Omental fat pad (tissue), 4 donors: ENCODE measurements around the gene CRELD1. TPM values are rescaled to one million over a fixed set of nuclear protein-coding genes. Genes with fewer than 3 reads are reported as not detected.
"Not testable (repeated sequence)": the region's sequence is repeated elsewhere in the genome, so short reads cannot be mapped to it uniquely, and the experiment has no call there.

Experiments used
- ATAC-seq: fragments of 150-250 bp; one replicate; pipeline ENCODE4 v1.9.1; 2016; ENCODE audit warnings: mild to moderate bottlenecking, moderate library complexity; ENCODE audit not compliant: low FRiP score
- DNase-seq: peaks from one replicate; pipeline ENCODE4 v3.0.0-alpha.2; 2019; ENCODE audit warnings: low spot score
- CTCF ChIP-seq, 3 donors: fragments of 450-650 bp; IDR thresholded peaks; one replicate each; pipeline ENCODE4 v1.5.1; 2016 to 2017; ENCODE audit warnings: antibody characterized with exemption in 3 of 3, mild to moderate bottlenecking in 3 of 3, moderate library complexity in 2 of 3
- total RNA-seq, 4 donors: library from RNA; depleted of rRNA; stranded (reverse); fragments of >200 nt; gene quantifications; one replicate each; pipeline ENCODE4 v1.1.0, GENCODE V29; 2016

Gene CRELD1
- total RNA-seq, 4 donors from 2014 or later, result 26.8 to 52.3 (median 38.4) TPM

- no peak for TF ChIP-seq CTCF (IDR thresholded peaks at IDR 0.05)
- ATAC-seq, result peak; percentile 96
- peak; percentile 72 for DNase-seq
These were observed 43.2 kb upstream of the CRELD1 start, which contains the start of gene JAGN1 for GRCh38 chr3:9890249-9891071. TSS of gene JAGN1 (plus strand) at chr3:9890610. CDS start at chr3:9890723, 113 bp downstream.

- ATAC-seq (no peak), DNase-seq (no peak)
- TF ChIP-seq CTCF (IDR thresholded peaks at IDR 0.05), result no peak
These were observed 42.5 kb upstream of the CRELD1 start for GRCh38 chr3:9891072-9891622.

DNA sequence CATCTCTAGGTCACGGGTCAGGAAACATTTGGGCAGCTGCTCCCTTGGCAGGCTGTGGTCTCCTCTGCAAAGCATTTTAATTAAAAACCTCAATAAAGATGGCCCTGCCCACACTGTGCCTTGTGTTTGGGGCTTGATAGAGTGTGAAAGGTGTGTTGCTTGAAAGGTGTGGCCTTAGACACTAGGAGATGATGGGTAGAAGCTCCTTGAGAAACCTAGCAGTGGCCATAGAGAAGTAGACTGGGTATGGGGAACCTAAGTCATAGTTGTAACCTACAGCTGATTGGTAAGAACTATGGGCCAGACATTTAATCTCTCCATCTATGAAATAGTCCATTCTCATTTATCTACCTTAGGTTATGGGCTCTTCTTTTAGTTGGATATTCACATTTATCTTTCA is 39.9 kb upstream of the CRELD1 start:
- no peak for TF ChIP-seq CTCF (IDR thresholded peaks at IDR 0.05)
- DNase-seq (no peak), ATAC-seq (no peak)

DNA sequence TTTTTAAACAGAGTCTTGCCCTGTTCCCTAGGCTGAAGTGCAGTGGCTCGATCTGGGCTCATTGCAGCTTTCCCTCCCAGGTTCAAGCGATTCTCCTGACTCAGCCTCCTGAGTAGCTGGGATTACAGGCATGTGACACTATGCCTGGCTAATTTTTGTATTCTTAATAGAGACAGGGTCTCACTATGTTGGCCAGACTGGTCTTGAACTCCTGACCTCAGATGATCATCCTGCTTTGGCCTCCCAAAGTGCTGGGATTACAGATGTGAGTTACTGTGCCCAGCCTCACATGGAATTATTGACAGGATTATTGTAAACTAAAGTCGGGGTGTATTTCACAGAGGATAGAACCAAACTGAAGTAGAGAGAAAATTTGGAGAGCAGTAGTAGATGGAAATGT is 37.9 kb upstream of the CRELD1 start:
- not testable (repeated sequence) for DNase-seq, ATAC-seq

DNA sequence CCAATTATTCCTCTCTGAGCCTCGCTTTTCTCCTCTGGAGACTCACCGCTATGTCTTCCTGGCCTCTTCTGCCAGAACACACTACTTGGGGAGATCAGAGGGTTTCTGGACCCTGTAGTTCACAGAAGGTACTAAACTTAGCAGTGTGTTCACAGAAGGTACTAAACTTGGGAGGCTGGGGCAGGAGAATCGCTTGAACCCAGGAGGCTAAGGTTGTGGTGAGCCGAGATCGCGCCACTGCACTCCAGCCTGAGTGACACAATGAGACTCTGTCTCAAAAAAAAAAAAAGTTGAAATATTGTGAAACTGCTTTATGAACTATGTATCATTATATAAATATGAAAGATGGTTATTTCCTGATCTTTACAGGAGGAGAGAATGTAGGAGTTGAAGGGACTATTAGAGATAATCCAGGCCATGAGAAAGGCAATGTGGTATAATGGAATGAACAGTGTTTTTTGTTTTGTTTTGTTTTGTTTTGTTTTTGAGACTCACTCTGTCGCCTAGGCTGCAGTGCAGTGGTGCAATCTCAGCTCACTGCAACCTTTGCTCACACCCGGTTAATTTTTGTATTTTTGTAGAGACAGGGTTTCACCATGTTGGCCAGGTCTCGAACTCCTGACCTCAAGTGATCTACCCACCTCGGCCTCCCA is 36.8 kb upstream of the CRELD1 start:
- peak; percentile 35 for ATAC-seq
- DNase-seq, result not testable (repeated sequence)

DNA sequence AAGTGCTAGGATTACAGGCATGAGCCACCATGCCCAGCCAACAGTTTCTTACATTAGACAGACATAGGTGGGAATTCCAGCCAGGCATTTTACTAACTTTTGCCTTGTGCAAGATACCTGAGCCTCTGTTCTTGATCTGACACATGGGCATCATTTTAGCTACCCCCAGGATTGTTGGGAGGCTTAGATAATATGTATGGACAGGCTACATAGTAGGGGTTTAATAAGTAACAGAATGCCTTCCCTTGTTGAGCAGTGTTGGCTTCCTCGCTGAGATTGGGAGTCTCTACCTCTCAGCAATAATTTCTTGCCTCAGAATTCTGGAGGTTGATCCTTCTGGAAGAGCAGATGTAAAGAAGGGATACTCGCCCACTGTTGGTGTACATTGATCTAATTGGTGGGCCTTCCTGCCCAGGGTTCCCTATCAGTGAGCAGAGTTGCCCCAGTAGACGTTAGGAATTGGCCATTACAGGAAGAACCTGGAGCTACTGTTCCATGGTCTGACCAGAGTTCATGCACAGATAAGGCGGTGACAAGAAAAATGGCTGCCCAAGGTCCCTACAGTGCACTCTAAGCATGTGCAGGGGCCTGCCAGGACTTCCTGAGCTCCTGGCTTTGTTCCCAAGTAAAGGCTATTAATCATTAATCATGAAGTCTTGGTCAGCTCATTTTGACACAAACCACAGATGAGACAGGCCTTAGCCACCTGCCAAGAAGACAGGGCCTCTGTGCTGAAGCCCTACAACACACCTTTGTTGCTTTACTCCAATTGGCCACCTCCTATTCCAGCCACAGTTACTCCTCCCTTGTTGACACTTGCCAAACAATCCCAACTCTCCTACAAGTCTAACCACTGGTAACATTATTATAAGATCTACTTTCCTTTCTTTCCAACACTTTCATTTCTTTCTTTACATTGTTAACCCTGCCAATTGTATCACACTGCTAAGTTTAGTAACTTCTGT is 35.9 kb upstream of the CRELD1 start:
- ATAC-seq (no peak), DNase-seq (no peak)
- TF ChIP-seq CTCF (IDR thresholded peaks at IDR 0.05), result no peak

- ATAC-seq, result peak; percentile 70
- DNase-seq, result no peak
- TF ChIP-seq CTCF (IDR thresholded peaks at IDR 0.05), result no peak
These were observed 35.0 kb upstream of the CRELD1 start for GRCh38 chr3:9898467-9899241.
